ENCODE measurements around the gene KLC1.

DNA sequence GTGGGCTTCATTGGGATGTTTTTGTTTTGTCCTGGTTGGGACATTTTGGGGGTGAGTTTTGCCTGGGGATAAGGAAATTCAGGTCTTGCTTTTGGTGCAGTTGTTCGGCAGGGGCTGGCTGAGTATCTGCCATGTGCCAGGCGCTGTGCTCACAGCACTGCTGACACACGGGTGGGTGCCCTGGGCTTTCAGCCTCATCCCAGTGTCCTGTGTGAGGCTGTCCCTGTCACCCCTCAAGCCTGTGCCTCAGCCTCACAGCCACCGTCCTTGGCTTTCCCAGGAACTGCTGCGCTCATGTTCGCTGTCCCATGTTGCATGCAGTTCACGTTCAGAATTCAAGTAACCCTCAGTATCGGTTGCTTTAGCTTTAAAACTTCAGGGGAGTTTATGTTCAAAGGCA is 61.3 kb downstream of the KLC1 start:
- TF ChIP-seq, protein P1, sequence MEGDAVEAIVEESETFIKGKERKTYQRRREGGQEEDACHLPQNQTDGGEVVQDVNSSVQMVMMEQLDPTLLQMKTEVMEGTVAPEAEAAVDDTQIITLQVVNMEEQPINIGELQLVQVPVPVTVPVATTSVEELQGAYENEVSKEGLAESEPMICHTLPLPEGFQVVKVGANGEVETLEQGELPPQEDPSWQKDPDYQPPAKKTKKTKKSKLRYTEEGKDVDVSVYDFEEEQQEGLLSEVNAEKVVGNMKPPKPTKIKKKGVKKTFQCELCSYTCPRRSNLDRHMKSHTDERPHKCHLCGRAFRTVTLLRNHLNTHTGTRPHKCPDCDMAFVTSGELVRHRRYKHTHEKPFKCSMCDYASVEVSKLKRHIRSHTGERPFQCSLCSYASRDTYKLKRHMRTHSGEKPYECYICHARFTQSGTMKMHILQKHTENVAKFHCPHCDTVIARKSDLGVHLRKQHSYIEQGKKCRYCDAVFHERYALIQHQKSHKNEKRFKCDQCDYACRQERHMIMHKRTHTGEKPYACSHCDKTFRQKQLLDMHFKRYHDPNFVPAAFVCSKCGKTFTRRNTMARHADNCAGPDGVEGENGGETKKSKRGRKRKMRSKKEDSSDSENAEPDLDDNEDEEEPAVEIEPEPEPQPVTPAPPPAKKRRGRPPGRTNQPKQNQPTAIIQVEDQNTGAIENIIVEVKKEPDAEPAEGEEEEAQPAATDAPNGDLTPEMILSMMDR (IDR thresholded peaks at IDR 0.05; ENCODE audit: insufficient read depth, low read length, poor library complexity, severe bottlenecking) = no peak
- TF ChIP-seq EZH2phosphoT487 (conservative IDR thresholded peaks at IDR 0.05; ENCODE audit: low read length) = no peak

Data from SU-DHL-6 (cell line).